Upper lobe of left lung (tissue), 6 donors: ENCODE data around the gene PRR15. TPM values are rescaled to one million over a fixed set of nuclear protein-coding genes. Genes with fewer than 3 reads are reported as not detected.

Source experiments
- ATAC-seq, 2 donors: fragments of 200-7000 bp; cut with Tn5 transposase; one replicate each; pipeline ENCODE4 v1.9.1; 2022; ENCODE audit warnings: mild to moderate bottlenecking in 2 of 2, moderate library complexity in 2 of 2; ENCODE audit not compliant: low FRiP score in 2 of 2
- DNase-seq, 2 donors: peaks; one replicate each; pipeline ENCODE4 v3.0.0-alpha.2; 2019 to 2020
- H3K27ac ChIP-seq, 4 donors: fragments of 200-600 bp; sonication (generic); one replicate each; pipeline ENCODE4 v1.5.1; 2016 to 2019
- H3K27me3 ChIP-seq, 4 donors: fragments of 200-600 bp; sonication (generic); one replicate each; pipeline ENCODE4 v1.5.1; 2017 to 2019
- H3K36me3 ChIP-seq, 4 donors: fragments of 200-600 bp; sonication (generic); one replicate each; pipeline ENCODE4 v1.5.1; 2016 to 2019
- H3K4me1 ChIP-seq, 4 donors: fragments of 200-600 bp; sonication (generic); one replicate each; pipeline ENCODE4 v1.5.1; 2018 to 2019
- H3K4me3 ChIP-seq, 4 donors: fragments of 200-600 bp; sonication (generic); one replicate each; pipeline ENCODE4 v1.5.1; 2017 to 2019; ENCODE audit warnings: mild to moderate bottlenecking in 2 of 4, moderate library complexity in 1 of 4
- H3K9me3 ChIP-seq, 4 donors: fragments of 200-600 bp; sonication (generic); one replicate each; pipeline ENCODE4 v1.5.1; 2018 to 2019
- EP300 ChIP-seq, 4 donors: sonication (generic); formaldehyde crosslinking; IDR thresholded peaks; one replicate each; pipeline ENCODE4 v1.5.1; 2017; ENCODE audit warnings: antibody characterized with exemption in 4 of 4, control low read depth in 2 of 4
- POLR2A ChIP-seq, 4 donors: fragments of 450-650 bp; IDR thresholded peaks; one replicate each; pipeline ENCODE4 v1.5.1; 2016 to 2017; ENCODE audit warnings: antibody characterized with exemption in 4 of 4, mild to moderate bottlenecking in 2 of 4
- POLR2AphosphoS5 ChIP-seq, 2 donors: sonication (generic); formaldehyde crosslinking; IDR thresholded peaks; one replicate each; pipeline ENCODE4 v1.5.1; 2017; ENCODE audit warnings: antibody characterized with exemption in 2 of 2
- WGBS, 2 donors: methylation state at CpG; one replicate each; pipeline ENCODE4 v1.1.5; 2017 to 2018; 5-methylcytosine and 5-hydroxymethylcytosine counted together
- total RNA-seq, 6 donors: library from RNA; depleted of rRNA in 4 of 6; stranded (reverse); fragments of >200 nt in 4 of 6; gene quantifications; one replicate each; pipeline versions ENCODE4 v1.1.0 to v1.2.1, GENCODE V29; 2016 to 2021
- TF ChIP-seq, protein P1 (sequence below), 6 experiments: fragments of 450-650 bp in 4 of 6; fragments of 200-600 bp in 2 of 6; sonication (generic) in 2 of 6; IDR thresholded peaks; one replicate each; pipeline ENCODE4 v1.5.1; 2016 to 2019; ENCODE audit warnings: antibody characterized with exemption in 6 of 6
- donor health status: DM: no; HTN: no; CAD: no; lungs with moderate emphysema.
- donor health status: DM: no; HTN: yes; CAD: no; lungs with severe emphysema.

Gene PRR15
- total RNA-seq, 6 donors from 2014 or later = 2.1 to 13.5 (median 3.5) TPM

GRCh38 chr7:29572558-29572957 lies 8.9 kb downstream of the PRR15 start:
- TF ChIP-seq POLR2A (IDR thresholded peaks at IDR 0.05) (no peak), POLR2AphosphoS5 (IDR thresholded peaks at IDR 0.05) (no peak), EP300 (IDR thresholded peaks at IDR 0.05) (no peak)
- TF ChIP-seq, protein P1, sequence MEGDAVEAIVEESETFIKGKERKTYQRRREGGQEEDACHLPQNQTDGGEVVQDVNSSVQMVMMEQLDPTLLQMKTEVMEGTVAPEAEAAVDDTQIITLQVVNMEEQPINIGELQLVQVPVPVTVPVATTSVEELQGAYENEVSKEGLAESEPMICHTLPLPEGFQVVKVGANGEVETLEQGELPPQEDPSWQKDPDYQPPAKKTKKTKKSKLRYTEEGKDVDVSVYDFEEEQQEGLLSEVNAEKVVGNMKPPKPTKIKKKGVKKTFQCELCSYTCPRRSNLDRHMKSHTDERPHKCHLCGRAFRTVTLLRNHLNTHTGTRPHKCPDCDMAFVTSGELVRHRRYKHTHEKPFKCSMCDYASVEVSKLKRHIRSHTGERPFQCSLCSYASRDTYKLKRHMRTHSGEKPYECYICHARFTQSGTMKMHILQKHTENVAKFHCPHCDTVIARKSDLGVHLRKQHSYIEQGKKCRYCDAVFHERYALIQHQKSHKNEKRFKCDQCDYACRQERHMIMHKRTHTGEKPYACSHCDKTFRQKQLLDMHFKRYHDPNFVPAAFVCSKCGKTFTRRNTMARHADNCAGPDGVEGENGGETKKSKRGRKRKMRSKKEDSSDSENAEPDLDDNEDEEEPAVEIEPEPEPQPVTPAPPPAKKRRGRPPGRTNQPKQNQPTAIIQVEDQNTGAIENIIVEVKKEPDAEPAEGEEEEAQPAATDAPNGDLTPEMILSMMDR (IDR thresholded peaks at IDR 0.05) = no peak

GRCh38 chr7:29573567-29573966 lies 9.9 kb downstream of the PRR15 start:
- DNase-seq (no peak), ATAC-seq (peak; percentile 12 to 63)
- Histone ChIP-seq H3K4me1 (peaks cover 0 to 10% (median 2%) of the 10 kb centered on the region in 4 donors), H3K9me3 (peaks cover 0 to 13% (median 13%) of the 10 kb centered on the region in 4 donors), H3K4me3 (no peak overlapping the region), H3K36me3 (no peaks in the 10 kb centered on the region), H3K27me3 (no peaks in the 10 kb centered on the region), H3K27ac (no peak overlapping the region)
- 53 to 63% methylated on average over 3 of the region's 3 CpGs for WGBS, 2 donors
- TF ChIP-seq, protein P1 (IDR thresholded peaks at IDR 0.05) = no peak
- no peak for TF ChIP-seq POLR2A (IDR thresholded peaks at IDR 0.05)

More at GRCh38 chr7:29572558-29572957, 8.9 kb downstream of the PRR15 start:
- no peak for DNase-seq
- Histone ChIP-seq H3K4me3 (no peak overlapping the region), H3K4me1 (peaks cover 0 to 10% (median 2%) of the 10 kb centered on the region in 4 donors), H3K27me3 (peaks cover 0 to 3% (median under 1%) of the 10 kb centered on the region in 4 donors), H3K9me3 (peaks cover 0 to 9% (median 8%) of the 10 kb centered on the region in 4 donors), H3K36me3 (no peaks in the 10 kb centered on the region), H3K27ac (no peak overlapping the region)
- no peak for ATAC-seq
- 73 to 81% methylated on average over 2 of the region's 2 CpGs for WGBS, 2 donors

DNA sequence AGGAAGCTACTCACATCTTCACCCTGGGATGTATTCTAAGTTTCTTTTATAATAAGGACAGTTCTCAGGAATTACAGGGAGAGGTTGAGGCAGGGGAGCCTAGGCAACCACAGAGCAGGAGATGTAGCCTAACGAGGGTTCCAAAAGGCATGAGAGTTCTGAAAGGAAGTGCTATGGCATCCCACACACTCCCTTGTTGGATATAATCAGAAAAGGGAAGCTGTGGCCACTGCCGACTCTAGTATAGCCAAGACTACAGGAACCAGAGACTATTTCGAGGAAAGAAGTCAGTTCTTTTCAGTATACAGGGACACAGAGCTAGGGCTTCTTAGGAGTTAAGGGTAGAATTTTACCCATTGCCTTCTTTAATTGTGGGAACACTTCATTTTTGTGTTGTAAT lies 11.0 kb downstream of the PRR15 start:
- Histone ChIP-seq H3K36me3 (no peaks in the 10 kb centered on the region), H3K27me3 (no peaks in the 10 kb centered on the region), H3K27ac (no peak overlapping the region), H3K9me3 (peaks cover 0 to 13% (median 13%) of the 10 kb centered on the region in 4 donors), H3K4me3 (no peak overlapping the region), H3K4me1 (peaks cover 0 to 10% (median 2%) of the 10 kb centered on the region in 4 donors)
- WGBS, 2 donors = 43 to 61% methylated on average over 3 of the region's 3 CpGs
- no peak for DNase-seq
- TF ChIP-seq POLR2A (IDR thresholded peaks at IDR 0.05) = no peak
- TF ChIP-seq EP300 (IDR thresholded peaks at IDR 0.05) = no peak
- TF ChIP-seq, protein P1 (IDR thresholded peaks at IDR 0.05) = no peak
- no peak for TF ChIP-seq POLR2AphosphoS5 (IDR thresholded peaks at IDR 0.05)
- ATAC-seq = peak in 1 of 2 donors; percentile 50

DNA sequence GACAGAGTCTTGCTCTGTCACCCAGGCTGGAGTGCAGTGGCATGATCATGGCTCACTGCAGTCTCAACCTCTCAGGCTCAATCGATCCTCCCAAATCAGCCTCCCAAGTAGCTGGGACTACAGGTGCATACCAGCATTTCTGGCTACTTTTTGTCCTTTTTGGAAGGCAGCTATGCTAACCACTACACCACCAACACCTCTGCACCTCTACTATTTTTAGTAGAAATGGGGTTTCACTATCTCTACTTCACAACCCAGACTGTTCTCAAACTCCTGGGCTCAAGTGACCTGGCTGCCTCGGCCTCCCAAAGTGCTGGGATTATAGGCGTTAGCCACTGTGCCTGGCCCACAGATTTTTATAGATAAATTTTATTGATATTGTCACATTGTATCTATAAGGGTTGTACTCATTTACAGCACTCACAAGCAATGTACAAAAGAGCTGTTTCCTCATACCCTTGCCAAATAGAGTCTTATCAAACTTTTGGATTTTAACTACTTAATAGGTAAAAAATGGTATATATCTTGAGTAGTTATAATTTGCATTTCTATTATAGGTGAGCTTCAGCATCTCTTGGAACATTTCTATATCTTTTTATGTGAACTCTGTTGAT lies 23.7 kb downstream of the PRR15 start:
- ATAC-seq (no peak), DNase-seq (no peak)
- H3K27me3 ChIP-seq = no peaks in the 10 kb centered on the region
- no peaks in the 10 kb centered on the region for H3K9me3 ChIP-seq
- WGBS, 2 donors = 84 to 95% methylated on average over 3 of the region's 3 CpGs
- H3K4me3 ChIP-seq = no peak overlapping the region
- peaks cover 0 to 3% (median 0%) of the 10 kb centered on the region in 4 donors for H3K4me1 ChIP-seq
- H3K27ac ChIP-seq = no peak overlapping the region
- no peaks in the 10 kb centered on the region for H3K36me3 ChIP-seq
- TF ChIP-seq POLR2A (IDR thresholded peaks at IDR 0.05) (no peak), POLR2AphosphoS5 (IDR thresholded peaks at IDR 0.05) (no peak)

GRCh38 chr7:29588212-29588611 lies 24.6 kb downstream of the PRR15 start:
- DNase-seq = no peak
- ATAC-seq = no peak
- WGBS, 2 donors = 71 to 89% methylated on average over 2 of the region's 2 CpGs
- Histone ChIP-seq H3K27me3 (no peaks in the 10 kb centered on the region), H3K9me3 (no peaks in the 10 kb centered on the region), H3K27ac (no peak overlapping the region), H3K4me3 (no peak overlapping the region), H3K4me1 (peaks cover 0 to 3% (median 0%) of the 10 kb centered on the region in 4 donors), H3K36me3 (no peaks in the 10 kb centered on the region)
- TF ChIP-seq EP300 (IDR thresholded peaks at IDR 0.05) (no peak), POLR2A (IDR thresholded peaks at IDR 0.05) (no peak), POLR2AphosphoS5 (IDR thresholded peaks at IDR 0.05) (no peak)
- TF ChIP-seq, protein P1 (IDR thresholded peaks at IDR 0.05) = no peak
